Calu3 (cell line): ENCODE results near the gene TRMT112. TPM values are rescaled to one million over a fixed set of nuclear protein-coding genes. Genes with fewer than 3 reads are reported as not detected.
A peak's percentile ranks its signal among the peaks of the same experiment; 100 is the strongest.

ENCODE experiments used
- Bru-seq: library from RNA; stranded (reverse); fragments of 400-500 nt; gene quantifications from one replicate; lab custom pipeline; 2021; lab: Mats Ljungman, UMichigan
- BruChase-seq, 2 experiments: library from RNA; stranded (reverse); fragments of 400-500 nt; gene quantifications; one replicate each; lab custom pipeline; 2021; lab: Mats Ljungman, UMichigan
- BruUV-seq: library from RNA; stranded (reverse); fragments of 400-500 nt; replicated peaks from 2 replicates; lab custom pipeline; 2021; lab: Mats Ljungman, UMichigan
- CTCF ChIA-PET: fragments of 300-600 bp; sonication (Branson Sonifier 250); formaldehyde crosslinking; loops from one replicate; lab custom pipeline; 2022; ENCODE audit warnings: antibody characterized with exemption; lab: Charles Lee
- DNase-seq: peaks from one replicate; pipeline ENCODE4 v3.0.0; 2022
- H3K27ac Mint-ChIP-seq: one replicate; pipeline ENCODE4 v1.8.0; 2022; ENCODE audit warnings: mixed read lengths; ENCODE audit not compliant: unreplicated experiment
- H3K27me3 Mint-ChIP-seq: one replicate; pipeline ENCODE4 v1.8.0; 2022; ENCODE audit warnings: mixed read lengths; ENCODE audit not compliant: unreplicated experiment
- H3K36me3 Mint-ChIP-seq: one replicate; pipeline ENCODE4 v1.8.0; 2022; ENCODE audit warnings: mild to moderate bottlenecking, moderate library complexity, mixed read lengths; ENCODE audit not compliant: insufficient read depth, unreplicated experiment
- H3K4me1 Mint-ChIP-seq: one replicate; pipeline ENCODE4 v1.8.0; 2022; ENCODE audit warnings: mild to moderate bottlenecking, low read depth, mixed read lengths; ENCODE audit not compliant: unreplicated experiment
- H3K4me3 Mint-ChIP-seq: one replicate; pipeline ENCODE4 v1.8.0; 2022; ENCODE audit warnings: mild to moderate bottlenecking, low read depth, moderate library complexity, mixed read lengths; ENCODE audit not compliant: unreplicated experiment
- H3K9me3 Mint-ChIP-seq: one replicate; pipeline ENCODE4 v1.8.0; 2022; ENCODE audit warnings: low read depth, mixed read lengths; ENCODE audit not compliant: unreplicated experiment
- CTCF ChIP-seq: fragments of 200-600 bp; IDR thresholded peaks from one replicate; pipeline ENCODE4 v1.8.0; 2022; ENCODE audit warnings: antibody characterized with exemption; ENCODE audit not compliant: unreplicated experiment
- intact Hi-C: fragments of 100-400 bp; cut with micrococcal nuclease; formaldehyde crosslinking; loops from one replicate; pipeline ENCODE4 v1.10.0; 2022; ENCODE audit not compliant: unreplicated experiment
- long read RNA-seq: library from polyadenylated mRNA; stranded (forward); transcript quantifications from one replicate; pipeline ENCODE4 v2.0.0, GENCODE V29; 2022
- total RNA-seq: library from RNA; stranded (reverse); gene quantifications from 2 replicates; pipeline ENCODE4 v1.2.3, GENCODE V29; 2022

The TRMT112 gene
- total RNA-seq (197 and 211 TPM in 2 replicates), Bru-seq, nascent RNA (percentile 88 among the genes with signal in this experiment), BruChase-seq, experiment 1, labeled RNA remaining after a 6-hour chase (percentile 99 among the genes with signal in this experiment), BruChase-seq, experiment 2, labeled RNA remaining after a 2-hour chase (percentile 98 among the genes with signal in this experiment)
- long read RNA-seq, transcript TRMT112-205 (3 exons, 659 nt), result minor isoform, 12 of 409 reads
- long read RNA-seq, transcript TRMT112-206 (4 exons, 1,106 nt), result major isoform, 386 of 409 reads
- long read RNA-seq, partial matches to known transcripts, result 3 of 409 reads
- long read RNA-seq, other reads (novel, unspliced or antisense), result 1 of 409 reads

- Mint-ChIP-seq H3K36me3 (peaks cover 89% of the 10 kb centered on the region), H3K27me3 (no peaks in the 10 kb centered on the region), H3K9me3 (no peaks in the 10 kb centered on the region), H3K27ac (peak within 1 kb of the TSS; percentile 99), H3K4me1 (peaks cover 36% of the 10 kb centered on the region), H3K4me3 (peak within 1 kb of the TSS; percentile 98)
- TF ChIP-seq CTCF, result no peak
- no TSS peak for BruUV-seq
- peak; percentile 96 for DNase-seq
- intact Hi-C loops, result loop anchor here (1.0 kb wide), 1 partner anchor 38 kb away; no protein-coding TSS in a partner anchor
- CTCF ChIA-PET, result interaction anchor here (0.6 to 3.7 kb wide), 19 partner anchors 13 to 371 kb away, joined by 3 to 168 read pairs (median 5); partner anchors contain the start of genes BAD, ESRRA and STIP1
Measured at GRCh38 chr11:64317325-64317960, at the start of gene TRMT112. Gene TRMT112 (minus strand): TSS chr11:64317559. CDS start chr11:64317526, 33 bp downstream.

- H3K27ac Mint-ChIP-seq, result peak overlapping the region; percentile 74
- no TSS peak for BruUV-seq
- intact Hi-C loops, result no loop called here
- H3K36me3 Mint-ChIP-seq, result peaks cover 71% of the 10 kb centered on the region
- H3K4me1 Mint-ChIP-seq, result peaks cover 9% of the 10 kb centered on the region
- no peak overlapping the region for H3K4me3 Mint-ChIP-seq
- no peak for DNase-seq
- no peaks in the 10 kb centered on the region for H3K27me3 Mint-ChIP-seq
- no peaks in the 10 kb centered on the region for H3K9me3 Mint-ChIP-seq
- CTCF ChIA-PET, result no interaction called here
- TF ChIP-seq CTCF, result no peak
Measured at GRCh38 chr11:64366751-64367150, 49.4 kb upstream of the TRMT112 start.

GRCh38 chr11:64364911-64365310, 47.6 kb upstream of the TRMT112 start:
- H3K36me3 Mint-ChIP-seq, result peaks cover 74% of the 10 kb centered on the region
- no peak for DNase-seq
- H3K4me3 Mint-ChIP-seq, result no peak overlapping the region
- H3K27ac Mint-ChIP-seq, result no peak overlapping the region
- H3K9me3 Mint-ChIP-seq, result no peaks in the 10 kb centered on the region
- intact Hi-C loops, result no loop called here
- no TSS peak for BruUV-seq
- peaks cover 20% of the 10 kb centered on the region for H3K4me1 Mint-ChIP-seq
- CTCF ChIA-PET, result interaction anchor here (1.3 kb wide), 1 partner anchor 10 kb away, joined by 3 read pairs; no protein-coding TSS in a partner anchor
- TF ChIP-seq CTCF, result no peak
- no peaks in the 10 kb centered on the region for H3K27me3 Mint-ChIP-seq

- no TSS peak for BruUV-seq
- H3K9me3 Mint-ChIP-seq, result no peaks in the 10 kb centered on the region
- no peaks in the 10 kb centered on the region for H3K27me3 Mint-ChIP-seq
- CTCF ChIA-PET, result interaction anchor here (1.3 kb wide), 1 partner anchor 10 kb away, joined by 3 read pairs; no protein-coding TSS in a partner anchor
- TF ChIP-seq CTCF, result no peak
- peaks cover 25% of the 10 kb centered on the region for H3K4me1 Mint-ChIP-seq
- no peak overlapping the region for H3K27ac Mint-ChIP-seq
- no peak overlapping the region for H3K4me3 Mint-ChIP-seq
- intact Hi-C loops, result no loop called here
- peaks cover 74% of the 10 kb centered on the region for H3K36me3 Mint-ChIP-seq
- DNase-seq, result no peak
Measured at GRCh38 chr11:64364435-64364834, 47.1 kb upstream of the TRMT112 start.
